Measurements from ENCODE around the gene ATP6V1B1. TPM values are rescaled to one million over a fixed set of nuclear protein-coding genes. Genes with fewer than 3 reads are reported as not detected.
A peak's percentile ranks its signal among the peaks of the same experiment; 100 is the strongest.
"Not testable (repeated sequence)": the region's sequence is repeated elsewhere in the genome, so short reads cannot be mapped to it uniquely, and the experiment has no call there.

ATP6V1B1 gene
- total RNA-seq, 1 donor from 2014 or later = not detected

DNA sequence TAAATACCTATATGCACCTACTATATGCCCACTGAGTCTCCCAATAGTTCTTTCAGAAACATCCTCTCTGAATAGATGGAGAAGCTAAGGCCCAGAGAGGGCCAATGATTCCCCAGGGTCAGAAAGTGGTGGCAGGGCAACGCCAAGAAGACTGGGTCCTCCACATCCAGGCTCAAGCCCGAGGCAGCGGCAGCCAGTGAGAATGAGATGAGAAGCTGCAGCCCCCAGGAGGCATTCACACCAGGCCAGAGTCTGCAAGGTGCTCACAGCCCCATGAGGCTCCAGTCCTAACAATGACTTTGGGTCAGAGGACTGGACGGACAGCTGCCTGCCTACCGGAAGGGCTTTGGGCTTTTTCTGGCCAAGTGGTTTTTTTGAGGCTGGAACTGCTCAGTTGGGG is 55.4 kb downstream of the ATP6V1B1 start:
- no peak for DNase-seq

- no peak for DNase-seq
These were observed 56.0 kb downstream of the ATP6V1B1 start for GRCh38 chr2:70991742-70992141.

DNA sequence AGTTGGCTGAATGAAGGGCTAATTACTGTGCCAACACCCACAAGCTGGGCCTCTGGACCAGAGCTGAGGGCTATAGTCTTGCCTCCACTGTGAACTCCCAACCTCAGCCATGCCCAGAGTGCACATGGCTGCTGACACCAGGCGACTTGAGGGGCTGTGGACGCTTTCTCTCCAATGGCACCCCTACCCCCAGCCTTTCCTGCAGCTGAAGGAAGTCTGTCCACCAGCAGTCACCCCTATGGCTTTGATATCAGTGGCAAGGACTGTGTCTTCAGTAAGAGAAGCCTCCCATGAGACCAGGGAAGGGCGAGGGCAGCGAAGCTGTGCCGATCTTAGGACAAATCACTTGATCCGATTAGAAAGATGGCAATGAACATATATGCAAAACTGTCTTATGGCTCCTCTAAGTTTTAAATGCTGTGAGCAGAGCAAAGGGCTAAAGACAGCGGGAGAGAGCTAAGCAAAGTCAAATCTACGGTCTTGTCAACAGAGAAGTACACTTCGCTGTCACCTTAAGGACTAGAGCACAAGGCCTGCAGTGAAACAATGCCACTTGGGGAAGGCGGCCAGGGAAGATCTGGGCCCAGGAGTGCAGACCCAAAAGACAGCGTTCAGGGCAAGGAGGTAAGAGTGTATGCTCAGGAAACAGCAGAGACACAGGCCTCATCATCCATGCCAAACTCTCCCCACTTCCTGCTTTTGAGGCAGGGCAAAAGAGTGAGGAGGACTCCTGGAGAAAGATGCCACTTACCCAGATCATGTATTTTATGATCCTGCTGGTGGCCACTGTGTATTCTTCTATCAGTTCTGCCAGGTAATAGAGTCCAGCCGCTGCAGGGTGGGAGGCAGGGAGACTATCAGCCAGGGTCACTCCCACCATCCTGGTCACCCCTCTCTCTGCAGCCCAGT is 57.5 kb downstream of the ATP6V1B1 start:
- DNase-seq = no peak

DNA sequence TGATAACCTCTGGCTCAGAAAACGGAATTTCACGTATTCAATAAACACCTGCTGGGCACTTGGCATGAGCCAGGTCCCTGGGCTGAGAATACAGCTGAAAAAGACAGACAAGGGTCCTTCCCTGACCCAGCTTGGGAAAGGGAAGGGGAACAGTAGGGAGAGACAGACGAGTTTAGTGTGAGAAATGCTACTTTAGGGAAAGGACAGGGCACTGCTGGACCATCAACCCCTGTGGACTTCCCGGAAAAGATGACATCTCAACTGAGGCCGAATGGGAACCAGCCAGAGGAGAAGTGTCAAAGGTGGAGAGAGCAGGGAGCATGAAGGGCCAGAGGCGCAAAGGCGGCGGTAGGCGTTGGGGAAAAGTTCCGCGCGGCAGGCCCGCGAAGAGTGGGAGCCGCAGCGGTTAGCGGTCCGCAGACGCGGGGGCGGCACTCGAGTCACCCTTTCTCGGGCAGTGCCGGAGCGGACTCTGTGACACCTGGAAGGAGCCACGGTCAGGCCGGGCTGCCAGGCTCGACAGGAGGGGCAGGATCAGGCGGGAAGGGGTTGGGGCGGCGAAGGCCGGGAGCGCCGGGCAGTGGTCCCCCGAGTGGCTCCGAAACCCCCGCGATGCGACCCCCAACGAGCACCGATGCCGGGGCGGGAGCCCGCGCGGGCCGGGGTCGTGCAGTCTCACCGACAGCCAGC is 58.5 kb downstream of the ATP6V1B1 start:
- DNase-seq = no peak

GRCh38 chr2:70994699-70995425 is 59.2 kb downstream of the ATP6V1B1 start, which contains the start of gene TEX261:
Gene TEX261 (minus strand): TSS chr2:70994873. CDS start chr2:70994757, 116 bp downstream.
- DNase-seq = peak; percentile 86

DNA sequence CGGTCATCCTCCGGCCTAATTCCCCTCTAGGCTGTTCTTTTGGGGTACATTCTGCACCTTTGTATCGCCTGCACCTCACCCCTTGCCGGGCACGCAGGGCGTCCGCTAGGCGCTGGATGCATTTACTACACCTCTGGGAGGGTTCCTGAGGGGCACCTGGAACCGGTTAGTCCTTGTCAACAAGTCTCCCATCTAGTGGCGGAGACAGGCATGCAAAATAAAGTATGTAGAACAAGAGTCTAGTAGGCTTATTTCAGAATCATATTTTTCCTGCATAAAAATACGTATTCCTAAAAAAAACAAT is 59.7 kb downstream of the ATP6V1B1 start:
- DNase-seq = no peak

GRCh38 chr2:70998885-70999284 is 63.2 kb downstream of the ATP6V1B1 start:
- DNase-seq = not testable (repeated sequence)

DNA sequence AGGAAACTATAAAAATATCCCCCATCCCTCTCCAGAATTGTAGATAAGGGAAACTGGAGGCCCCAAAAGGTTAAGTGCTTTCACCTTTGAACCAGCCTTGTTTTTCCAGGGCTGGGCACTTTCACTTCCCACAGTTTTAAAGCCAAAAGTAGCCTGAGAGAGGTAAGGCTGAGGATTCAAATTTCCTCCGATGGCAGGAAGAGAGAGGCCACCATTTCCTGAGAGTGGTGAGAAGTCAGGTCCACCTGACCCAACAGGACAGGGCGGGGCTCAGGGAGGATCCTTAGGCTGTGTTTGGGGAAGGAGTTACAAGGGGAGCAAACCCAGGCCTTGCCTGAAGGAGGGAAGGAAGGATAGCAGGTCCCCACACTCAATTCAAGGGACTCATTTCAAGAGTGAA is 63.7 kb downstream of the ATP6V1B1 start:
- no peak for DNase-seq

DNA sequence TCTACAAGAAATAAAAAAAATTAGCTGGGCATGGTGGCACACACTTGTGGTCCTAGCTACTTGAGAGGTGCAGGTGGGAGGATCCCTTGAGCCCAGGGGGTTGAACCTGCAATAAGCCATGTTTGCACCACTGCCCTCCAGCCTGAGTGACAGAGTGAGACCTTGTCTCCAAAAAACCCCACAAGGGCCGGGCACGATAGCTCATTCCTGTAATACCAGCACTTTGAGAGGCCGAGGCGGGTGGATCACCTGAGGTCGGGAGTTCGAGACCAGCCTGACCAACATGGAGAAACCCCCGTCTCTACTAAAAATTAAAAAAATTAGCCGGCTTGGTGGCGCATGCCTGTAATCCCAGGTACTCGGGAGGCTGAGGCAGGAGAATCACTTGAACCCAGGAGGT is 64.2 kb downstream of the ATP6V1B1 start:
- not testable (repeated sequence) for DNase-seq

- DNase-seq = peak; percentile 37
These were observed 65.3 kb downstream of the ATP6V1B1 start for GRCh38 chr2:71000780-71001591.

- no peak for DNase-seq
These were observed 65.9 kb downstream of the ATP6V1B1 start for GRCh38 chr2:71001592-71001927.

DNA sequence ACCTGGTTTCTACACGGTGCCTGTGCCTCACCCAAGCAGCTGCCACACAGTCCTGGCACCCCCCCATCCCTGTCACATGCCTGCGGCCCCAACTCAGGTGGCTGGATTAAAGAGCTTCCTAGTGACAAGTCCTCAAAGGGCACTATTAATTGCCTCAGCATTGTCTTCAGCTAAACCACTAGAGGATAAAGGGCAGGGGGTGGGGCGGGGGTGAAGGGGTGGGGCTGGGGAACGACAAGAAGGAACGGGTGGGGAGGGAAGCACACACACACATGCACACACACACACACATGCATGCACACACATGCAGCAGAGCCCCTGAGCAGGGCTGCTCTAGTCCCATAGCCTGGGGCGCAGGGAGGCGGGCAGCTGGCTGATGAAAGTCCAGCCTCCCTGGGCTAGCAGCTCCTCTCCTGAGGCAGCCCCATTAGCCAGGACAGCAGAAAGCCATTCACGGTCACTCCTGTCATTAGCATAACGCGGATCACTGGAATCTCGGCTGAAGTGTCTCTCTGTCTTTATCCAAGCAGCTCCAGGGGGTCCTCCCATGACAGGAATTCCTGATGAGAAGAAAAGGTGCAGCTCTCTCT is 66.4 kb downstream of the ATP6V1B1 start:
- no peak for DNase-seq

DNA sequence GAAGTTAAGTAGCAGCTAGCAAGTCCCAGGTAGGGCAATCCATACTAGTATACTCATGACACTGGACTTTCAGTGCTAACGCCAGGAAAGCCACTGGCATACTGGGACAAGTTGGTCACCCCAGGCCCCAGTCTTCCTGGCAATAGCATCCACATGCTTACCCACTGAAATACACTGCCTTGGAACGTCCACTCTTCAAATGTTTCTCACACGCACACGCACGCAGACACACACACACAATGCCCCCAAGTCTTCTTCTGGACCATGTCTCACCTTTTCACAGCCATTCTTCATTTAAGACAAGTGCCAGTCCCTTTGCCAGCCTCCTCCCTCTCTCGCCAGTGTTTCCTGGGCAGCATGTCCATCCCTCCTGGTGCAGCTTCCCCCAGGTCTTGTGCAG is 67.7 kb downstream of the ATP6V1B1 start:
- no peak for DNase-seq

- DNase-seq = no peak
These were observed 68.5 kb downstream of the ATP6V1B1 start for GRCh38 chr2:71003966-71004755.

- DNase-seq = no peak
These were observed 69.2 kb downstream of the ATP6V1B1 start for GRCh38 chr2:71004857-71005256.

- no peak for DNase-seq
These were observed 69.8 kb downstream of the ATP6V1B1 start for GRCh38 chr2:71005271-71006202.

DNA sequence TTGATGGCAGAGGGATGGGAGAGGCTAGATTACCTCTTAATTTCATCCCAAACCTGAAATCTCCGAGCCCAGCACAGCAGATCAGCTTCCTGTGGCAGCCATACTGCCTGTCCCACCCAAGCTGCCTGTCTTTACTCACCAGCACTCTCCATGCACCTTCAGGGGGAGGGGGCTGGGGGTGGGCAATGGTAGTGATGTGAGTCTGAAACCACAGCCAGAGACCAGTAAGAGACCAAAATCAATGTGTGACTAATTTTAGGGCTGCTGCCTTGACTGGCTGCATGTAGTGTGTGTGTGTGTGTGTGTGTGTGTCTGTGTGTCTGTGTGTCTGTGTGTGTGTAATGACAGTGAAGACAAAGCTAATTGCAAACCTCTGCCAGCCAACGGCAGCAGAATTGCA is 70.6 kb downstream of the ATP6V1B1 start:
- DNase-seq = no peak

- DNase-seq = no peak
These were observed 71.5 kb downstream of the ATP6V1B1 start for GRCh38 chr2:71006955-71007799.

GRCh38 chr2:71008342-71008741 is 72.6 kb downstream of the ATP6V1B1 start:
- DNase-seq = no peak
